GM13976 (cell line): ENCODE data around the gene FOXA2.

ENCODE experiments used
- DNase-seq: peaks from one replicate; pipeline ENCODE4 v3.0.0; 2012; ENCODE audit warnings: low spot score
- CTCF ChIP-seq: IDR thresholded peaks from 2 replicates; pipeline ENCODE4 v1.5.1; 2012; ENCODE audit warnings: borderline replicate concordance, mild to moderate bottlenecking; ENCODE audit not compliant: insufficient read depth; ENCODE audit errors: extremely low read depth, missing control alignments, control extremely low read depth
- in situ Hi-C: fragments of 300-500 bp; cut with MboI; formaldehyde crosslinking; loops from one replicate; pipeline ENCODE4 v1.12.0; 2022; ENCODE audit warnings: low sequenced_read_pairs, mixed read lengths, inconsistent platforms; ENCODE audit not compliant: unreplicated experiment

The FOXA2 gene

GRCh38 chr20:22533823-22534751 is 50.3 kb downstream of the FOXA2 start:
- DNase-seq: no peak
- in situ Hi-C loops: no loop called here
- TF ChIP-seq CTCF: no peak

- in situ Hi-C loops: no loop called here
- no peak for DNase-seq
- no peak for TF ChIP-seq CTCF
Observed at GRCh38 chr20:22532598-22532997, 51.8 kb downstream of the FOXA2 start.

- TF ChIP-seq CTCF: no peak
- in situ Hi-C loops: no loop called here
- DNase-seq: no peak
Observed at GRCh38 chr20:22531756-22532155, 52.6 kb downstream of the FOXA2 start.

- in situ Hi-C loops: no loop called here
Observed at GRCh38 chr20:22531056-22531615, 53.2 kb downstream of the FOXA2 start.

More at GRCh38 chr20:22531056-22531615, 53.2 kb downstream of the FOXA2 start:
- no peak for DNase-seq
- no peak for TF ChIP-seq CTCF
